Fibroblast of peridontal ligament (primary cell): ENCODE data around the gene UNC93A.
"Not testable (repeated sequence)": the region's sequence is repeated elsewhere in the genome, so short reads cannot be mapped to it uniquely, and the experiment has no call there.

ENCODE experiments used
- DNase-seq: peaks from one replicate; pipeline ENCODE4 v3.0.0-alpha.2; 2010; ENCODE audit errors: extremely low read depth

UNC93A gene

GRCh38 chr6:167309355-167310192 is 18.5 kb downstream of the UNC93A start:
- not testable (repeated sequence) for DNase-seq

- DNase-seq: no peak
Measured at GRCh38 chr6:167311286-167311685, 20.2 kb downstream of the UNC93A start.

GRCh38 chr6:167311691-167312090 is 20.6 kb downstream of the UNC93A start:
- DNase-seq: not testable (repeated sequence)

GRCh38 chr6:167314180-167314821 is 23.2 kb downstream of the UNC93A start:
- DNase-seq: no peak

GRCh38 chr6:167317172-167317571 is 26.1 kb downstream of the UNC93A start:
- no peak for DNase-seq

- DNase-seq: not testable (repeated sequence)
Measured at GRCh38 chr6:167318354-167318753, 27.2 kb downstream of the UNC93A start.

GRCh38 chr6:167318856-167319255 is 27.7 kb downstream of the UNC93A start:
- not testable (repeated sequence) for DNase-seq

GRCh38 chr6:167319856-167320753 is 29.0 kb downstream of the UNC93A start:
- not testable (repeated sequence) for DNase-seq

- not testable (repeated sequence) for DNase-seq
Measured at GRCh38 chr6:167320754-167321056, 29.6 kb downstream of the UNC93A start.

- DNase-seq: not testable (repeated sequence)
Measured at GRCh38 chr6:167321185-167321584, 30.1 kb downstream of the UNC93A start.

- DNase-seq: no peak
Measured at GRCh38 chr6:167323111-167323510, 32.0 kb downstream of the UNC93A start.

GRCh38 chr6:167324111-167324510 is 33.0 kb downstream of the UNC93A start:
- no peak for DNase-seq

- no peak for DNase-seq
Measured at GRCh38 chr6:167325766-167326165, 34.7 kb downstream of the UNC93A start.

GRCh38 chr6:167327391-167327790 is 36.3 kb downstream of the UNC93A start:
- DNase-seq: no peak

- no peak for DNase-seq
Measured at GRCh38 chr6:167328086-167328485, 37.0 kb downstream of the UNC93A start.

- DNase-seq: no peak
Measured at GRCh38 chr6:167329014-167329413, 37.9 kb downstream of the UNC93A start.

GRCh38 chr6:167330750-167331149 is 39.6 kb downstream of the UNC93A start:
- no peak for DNase-seq

GRCh38 chr6:167331565-167331964 is 40.5 kb downstream of the UNC93A start:
- DNase-seq: no peak

GRCh38 chr6:167336844-167337630 is 45.9 kb downstream of the UNC93A start:
- no peak for DNase-seq

- DNase-seq: no peak
Measured at GRCh38 chr6:167337675-167338449, 46.7 kb downstream of the UNC93A start.
